Kidney capillary endothelial cell (primary cell): ENCODE data around the gene CTNNBL1.

Experiments
- DNase-seq: peaks from one replicate; pipeline ENCODE4 v3.0.0-alpha.2; 2018; ENCODE audit warnings: low spot score

Gene CTNNBL1

DNA sequence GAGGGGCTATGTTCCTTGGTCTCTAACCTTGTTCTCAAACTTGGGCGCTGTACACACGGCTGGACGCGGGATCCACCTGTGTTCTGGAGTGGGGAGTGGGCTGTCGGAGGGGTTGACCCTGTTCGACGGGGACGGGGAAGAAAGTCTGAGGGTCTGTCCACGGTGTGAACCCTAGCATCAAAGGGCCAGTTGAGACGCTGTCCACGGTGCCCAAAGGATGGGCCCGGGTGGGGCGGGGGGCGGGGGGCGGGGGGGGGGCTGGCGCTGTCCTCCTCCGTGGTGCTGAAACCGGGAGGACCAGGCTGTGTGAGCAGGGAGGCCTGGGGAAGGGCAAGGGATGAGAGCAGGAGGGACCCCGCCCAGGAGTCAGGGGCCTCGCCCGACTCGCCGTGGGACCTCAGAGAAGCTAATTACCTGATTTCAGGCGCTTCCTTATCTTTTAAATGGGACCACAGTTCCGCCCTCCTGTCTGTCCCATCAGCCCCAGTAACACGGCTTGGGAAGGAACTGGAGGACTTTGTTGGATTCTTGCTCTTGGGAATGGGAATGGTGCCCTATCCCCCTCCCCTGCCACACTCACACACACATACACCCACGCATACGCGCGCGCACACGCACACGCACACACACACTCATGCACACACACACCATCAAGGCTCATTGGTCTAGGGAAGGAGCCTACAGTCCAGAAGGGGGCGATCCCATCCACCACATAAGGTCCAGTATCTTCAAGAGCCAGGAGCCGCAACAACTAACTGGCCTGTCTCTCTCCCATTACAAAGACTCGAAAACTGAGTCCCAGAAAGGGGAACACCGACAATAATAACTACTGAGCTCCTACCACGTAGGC, 208.0 kb downstream of the CTNNBL1 start:
- no peak for DNase-seq

DNA sequence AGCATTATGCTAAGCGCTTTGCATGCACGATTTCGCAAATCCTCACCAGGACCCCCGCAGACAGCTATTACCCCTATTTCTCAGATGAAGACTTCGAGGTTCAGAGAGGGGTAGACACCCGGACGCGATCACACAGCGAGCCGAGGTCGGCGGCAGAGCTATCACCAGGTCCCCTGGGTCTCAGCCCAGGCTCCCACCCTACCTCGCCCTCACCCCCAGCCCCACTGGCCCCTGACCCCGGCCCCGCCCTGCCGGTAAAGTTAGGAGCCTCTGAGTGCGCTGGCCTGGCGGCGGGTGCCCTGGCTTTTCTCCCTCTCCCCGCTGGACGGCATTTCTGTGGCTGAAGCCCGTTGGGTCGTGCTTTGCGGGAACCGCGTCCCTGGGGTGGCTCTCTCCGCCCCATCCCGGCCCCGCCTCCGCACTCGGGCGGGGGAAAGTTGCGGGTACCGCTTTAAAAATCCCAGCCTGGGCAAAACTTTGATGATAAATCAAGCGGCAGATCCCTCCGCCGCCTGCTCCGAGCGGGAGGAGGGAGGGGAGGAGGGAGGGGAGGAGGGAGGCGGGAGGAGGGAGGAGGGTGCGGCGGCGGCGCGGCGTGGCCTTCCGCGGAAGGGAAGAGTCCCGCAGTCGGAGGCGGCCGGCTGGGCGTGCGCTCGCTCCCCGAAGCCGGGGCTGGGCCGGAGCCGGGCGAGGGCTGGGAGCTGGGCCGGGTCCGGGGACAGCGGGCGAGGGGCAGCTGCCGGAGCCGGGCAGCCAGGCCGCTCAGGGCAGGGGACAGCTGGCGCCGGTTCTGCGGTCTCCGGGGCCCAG, 208.9 kb downstream of the CTNNBL1 start, which contains the start of gene VSTM2L:
TSS of gene VSTM2L (plus strand) at position 624 of the 810 bp plus-strand sequence. CDS start 224 bp downstream, outside the sequence.
- no peak for DNase-seq

DNA sequence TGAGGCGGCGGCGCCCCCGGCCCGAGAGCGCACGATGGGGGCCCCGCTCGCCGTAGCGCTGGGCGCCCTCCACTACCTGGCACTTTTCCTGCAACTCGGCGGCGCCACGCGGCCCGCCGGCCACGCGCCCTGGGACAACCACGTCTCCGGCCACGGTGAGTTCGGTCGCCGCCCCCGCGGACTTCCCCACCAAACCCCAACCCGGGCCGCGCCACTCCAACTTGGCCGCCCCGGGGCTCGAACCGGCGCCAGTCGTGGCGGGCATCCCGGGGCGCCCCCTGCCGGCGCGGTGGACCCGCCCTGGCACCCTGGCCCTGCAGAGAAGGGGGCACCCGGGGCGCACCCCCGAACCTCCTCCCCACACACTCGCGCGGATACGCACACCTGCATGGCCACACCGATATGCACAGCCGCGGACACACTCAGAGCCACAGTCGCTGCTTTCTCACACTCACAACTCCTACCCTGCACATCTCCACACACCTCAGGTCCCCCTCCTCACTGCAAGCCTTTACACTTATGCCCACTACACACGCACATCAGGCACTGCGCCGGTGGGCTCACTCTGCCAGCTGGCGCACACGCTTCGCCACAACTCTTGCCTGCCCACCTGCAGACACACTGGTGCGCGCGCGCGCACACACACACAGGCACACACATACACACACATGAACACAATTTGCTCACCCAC, 209.6 kb downstream of the CTNNBL1 start:
- no peak for DNase-seq

- no peak for DNase-seq
Observed at GRCh38 chr20:37904008-37904642, 210.3 kb downstream of the CTNNBL1 start.

DNA sequence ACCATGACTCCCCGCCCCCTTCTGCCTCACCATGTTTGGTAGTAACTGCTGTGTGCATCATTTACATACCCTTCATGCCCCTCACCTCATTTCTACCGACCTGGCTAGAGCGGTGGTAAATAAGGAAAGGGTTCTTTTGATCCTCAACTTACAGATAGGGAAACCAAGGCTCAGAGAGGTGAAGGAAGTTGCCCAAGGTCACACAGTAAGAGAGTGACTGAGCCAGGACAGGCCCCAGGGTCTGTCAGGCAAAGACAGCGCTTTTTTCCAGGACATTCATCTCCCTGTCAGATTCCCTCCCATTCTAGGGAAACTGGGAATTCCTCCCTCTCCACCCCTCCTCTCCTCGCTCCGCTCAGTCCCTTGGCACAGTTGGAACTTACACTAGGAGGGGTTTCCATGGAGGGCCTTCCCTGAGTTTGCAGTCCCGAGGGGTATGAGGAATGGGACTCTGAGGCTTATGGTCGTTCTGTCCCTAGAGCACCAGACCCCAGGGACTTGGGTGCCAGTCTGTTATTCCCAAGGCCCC, 211.1 kb downstream of the CTNNBL1 start:
- DNase-seq, result no peak

DNA sequence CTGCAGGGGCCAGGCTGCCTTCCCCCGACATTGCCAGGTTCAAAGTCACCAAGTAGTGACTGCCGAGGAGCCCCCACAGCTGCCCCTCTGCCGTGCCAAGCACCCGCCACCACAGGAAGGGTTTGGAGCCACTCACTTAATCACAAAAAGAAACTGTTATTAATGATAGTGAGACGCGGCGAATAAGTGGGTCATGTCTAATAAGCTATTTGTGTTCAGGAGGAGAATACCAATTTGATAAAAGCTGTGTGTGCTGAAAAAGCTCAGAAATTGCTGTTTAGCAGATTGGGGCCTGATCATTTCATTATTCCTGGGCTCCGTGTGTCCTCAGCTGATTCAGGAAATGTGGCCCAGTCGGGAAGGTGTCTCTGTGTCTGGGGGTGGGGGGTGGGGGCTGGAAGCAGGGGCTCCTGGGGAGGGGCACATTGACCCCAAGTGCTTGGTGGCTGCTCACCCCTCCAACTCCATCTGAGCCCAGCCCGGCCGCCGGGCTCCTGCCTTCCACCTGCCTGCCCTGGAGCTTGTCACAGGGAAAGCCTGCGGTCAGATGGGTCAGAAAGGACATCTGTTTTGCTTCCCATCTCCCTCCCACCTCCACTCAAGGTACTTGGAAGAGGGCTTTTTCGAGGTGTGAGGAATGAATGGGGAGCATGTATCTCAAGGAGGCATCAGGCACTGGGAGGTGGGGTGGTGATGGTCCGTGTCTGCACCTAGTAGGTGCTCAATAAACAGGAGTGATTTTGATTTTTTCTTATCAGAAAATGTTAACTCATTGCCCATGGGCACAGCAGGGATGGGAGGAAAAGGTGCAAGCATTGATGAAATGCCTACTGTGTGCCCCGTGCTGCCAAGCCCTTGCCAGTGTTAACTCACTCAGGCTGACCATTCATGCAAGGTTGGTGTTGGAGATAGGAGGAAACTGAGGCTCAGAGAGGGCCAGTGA, 212.1 kb downstream of the CTNNBL1 start:
- DNase-seq, result no peak

DNA sequence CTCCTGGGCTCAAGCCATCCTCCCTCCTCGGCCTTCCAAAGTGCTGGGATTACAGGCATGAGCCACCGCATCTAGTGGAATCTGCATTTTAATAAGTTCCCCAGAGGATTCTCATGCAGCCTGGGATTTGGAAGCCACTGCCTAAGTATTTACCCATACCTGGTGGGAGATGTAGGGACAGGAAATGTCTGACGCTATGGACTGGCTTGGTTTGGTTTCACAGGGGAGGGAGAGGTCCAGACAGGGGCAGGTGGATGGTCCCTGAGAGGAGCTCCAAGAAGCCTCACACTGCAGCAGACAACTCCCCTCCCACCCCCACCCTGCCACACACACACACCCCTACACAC, 213.5 kb downstream of the CTNNBL1 start:
- DNase-seq, result no peak

- no peak for DNase-seq
Observed at GRCh38 chr20:37907677-37908401, 214.0 kb downstream of the CTNNBL1 start.

GRCh38 chr20:37911261-37911660, 217.4 kb downstream of the CTNNBL1 start:
- DNase-seq, result no peak

DNA sequence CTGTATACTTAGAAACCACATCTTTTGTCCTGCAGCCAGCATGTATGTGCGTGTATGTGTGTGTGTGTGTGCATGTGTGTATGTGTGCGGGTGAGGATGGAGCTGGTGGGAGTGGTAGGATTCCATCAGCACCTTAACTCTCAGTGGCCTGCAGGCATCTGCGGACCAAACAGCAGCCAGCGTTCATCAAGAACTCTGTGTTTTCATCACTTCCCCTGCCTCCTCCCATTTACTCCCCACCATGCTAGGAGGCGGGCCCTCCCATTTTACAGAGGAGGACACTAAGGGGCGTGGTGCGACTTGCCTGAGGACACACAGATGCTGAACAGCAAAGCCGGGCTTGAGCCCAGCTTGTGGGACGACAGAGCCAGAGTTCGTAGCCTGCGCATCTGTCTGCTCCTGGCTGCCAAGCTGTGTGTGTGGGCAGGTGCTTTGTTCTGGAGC, 218.0 kb downstream of the CTNNBL1 start:
- DNase-seq, result no peak

DNA sequence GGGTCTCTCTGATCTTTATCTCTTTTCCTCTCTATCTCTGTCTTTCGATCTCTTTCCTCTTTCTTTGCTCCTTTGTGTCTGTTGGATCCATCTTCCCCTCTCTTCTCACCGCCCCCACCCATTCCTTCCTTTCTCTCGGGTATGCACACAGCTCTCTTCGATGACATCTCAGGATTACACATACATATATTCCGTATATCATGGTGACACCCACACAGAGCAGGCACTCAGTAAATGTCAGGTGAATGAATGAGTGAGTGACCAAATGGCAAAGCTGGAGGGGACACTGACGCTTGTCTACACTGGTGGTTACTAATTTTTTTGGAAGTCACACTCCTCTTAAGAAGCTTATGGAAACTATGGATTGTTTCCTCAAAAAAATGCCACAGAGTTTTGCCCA, 219.0 kb downstream of the CTNNBL1 start:
- no peak for DNase-seq

DNA sequence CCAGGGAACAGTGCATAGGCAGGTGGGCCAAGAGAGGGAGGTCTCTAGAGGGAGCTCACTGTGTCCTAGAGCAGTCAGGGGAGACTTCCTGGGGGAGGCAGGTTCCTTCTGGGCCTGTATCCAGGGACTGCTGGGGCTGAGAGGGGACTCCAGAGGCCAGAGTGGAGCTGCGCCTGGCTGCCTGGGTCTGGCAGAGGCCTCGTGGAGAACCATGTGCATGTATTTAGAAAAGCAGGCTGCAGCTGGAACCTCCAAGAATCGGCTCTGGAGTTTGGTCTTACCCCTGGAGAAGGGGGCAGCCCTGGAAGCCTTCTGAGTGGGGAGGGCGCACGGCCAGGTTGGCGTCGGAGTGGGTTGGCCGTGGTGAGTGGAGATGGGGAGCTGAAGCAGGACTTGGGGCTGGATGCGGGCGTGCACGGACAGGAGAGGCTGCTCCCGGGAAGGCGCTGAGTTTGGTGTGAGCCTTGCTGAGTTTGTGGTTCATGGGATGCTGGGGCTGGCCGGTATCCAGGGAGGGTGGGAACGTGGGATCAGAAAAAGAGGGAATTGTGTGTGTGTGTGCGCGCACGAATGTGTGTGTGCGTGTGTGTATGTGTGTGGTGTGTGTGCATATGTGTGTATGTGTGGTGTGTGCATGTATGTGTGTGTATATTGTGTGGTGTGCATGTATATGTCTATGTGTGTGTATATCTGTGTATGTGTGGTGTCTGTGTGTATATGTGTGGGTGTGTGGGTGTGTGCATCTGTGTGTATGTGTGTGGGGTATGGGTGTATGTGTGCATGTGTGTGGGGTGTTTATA, 219.9 kb downstream of the CTNNBL1 start:
- DNase-seq, result no peak

DNA sequence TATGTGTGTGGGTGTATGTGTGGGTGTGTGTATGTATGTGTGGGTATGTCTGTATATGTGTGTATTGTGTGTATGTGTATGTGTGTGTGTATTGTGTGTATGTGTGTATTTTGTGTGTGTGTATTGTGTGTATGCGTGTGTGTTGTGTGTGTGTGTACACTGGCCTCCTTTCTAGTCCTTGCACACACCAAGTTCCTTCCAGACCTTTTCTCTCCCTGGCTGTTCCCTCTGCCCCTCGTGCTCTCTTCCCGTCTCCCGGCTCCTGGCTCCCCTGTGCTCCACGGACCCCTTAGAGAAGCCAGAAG, 220.5 kb downstream of the CTNNBL1 start:
- no peak for DNase-seq

GRCh38 chr20:37914672-37915433, 221.0 kb downstream of the CTNNBL1 start:
- DNase-seq, result no peak

GRCh38 chr20:37915434-37915787, 221.6 kb downstream of the CTNNBL1 start:
- no peak for DNase-seq

DNA sequence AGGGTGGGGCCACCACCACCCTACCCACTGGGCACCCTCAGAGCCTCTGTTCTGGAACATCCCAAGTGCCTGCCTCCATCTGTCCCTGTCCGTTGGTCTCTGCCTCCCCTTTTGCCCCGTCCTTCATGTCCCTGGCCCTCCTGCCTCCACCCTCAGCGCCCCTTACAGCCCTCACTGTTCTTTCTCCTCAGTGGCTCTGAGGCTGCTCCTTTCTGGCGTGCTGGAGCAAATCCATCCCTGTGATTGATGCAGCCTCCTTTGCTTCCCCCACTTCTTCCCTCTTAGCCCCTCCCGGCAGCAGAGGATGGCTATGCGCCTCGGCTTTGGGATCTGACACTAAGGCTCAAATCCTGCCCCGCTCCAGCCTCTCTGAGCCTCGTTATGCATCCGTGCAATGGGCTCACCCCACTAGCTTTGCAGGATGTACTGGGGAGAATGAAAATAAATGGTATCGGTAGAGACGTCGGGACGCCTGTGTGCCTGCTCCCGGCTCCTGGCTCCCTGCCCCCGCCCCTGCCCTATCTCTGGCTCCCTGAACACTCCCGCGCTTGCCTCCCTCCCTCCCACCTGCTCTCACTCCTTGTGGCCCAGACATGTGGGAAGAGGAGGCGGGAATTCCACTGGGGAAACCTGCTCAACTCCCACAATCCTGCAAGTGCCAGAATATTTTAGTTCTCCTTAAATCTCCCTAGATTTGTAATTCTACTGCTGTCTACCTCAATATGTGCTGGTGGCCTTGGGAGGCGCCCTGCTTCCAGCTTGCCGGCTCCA, 222.2 kb downstream of the CTNNBL1 start:
- no peak for DNase-seq

DNA sequence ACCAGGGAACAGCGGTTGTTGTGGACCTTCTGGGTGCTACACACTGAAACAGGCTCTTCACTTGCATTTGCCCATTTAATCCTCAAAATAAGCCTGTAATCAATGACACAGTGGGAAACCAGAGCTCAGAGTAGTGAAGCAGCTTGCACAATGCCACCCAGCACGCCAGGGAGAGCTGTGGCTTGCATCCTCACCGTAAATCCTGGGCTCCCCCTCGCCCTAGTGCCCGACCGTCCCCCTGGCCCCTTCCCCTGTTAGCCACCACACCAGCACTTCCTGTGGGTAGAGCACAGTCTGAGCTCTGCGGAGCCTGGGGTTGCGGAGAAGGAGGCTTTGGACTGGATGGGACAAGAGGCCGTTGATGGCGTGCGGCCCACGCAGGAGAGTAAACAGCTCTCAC, 223.6 kb downstream of the CTNNBL1 start:
- DNase-seq, result no peak

- no peak for DNase-seq
Observed at GRCh38 chr20:37918035-37918434, 224.2 kb downstream of the CTNNBL1 start.
